HL-60/S4 treated with phorbol 12-myristate 13-acetate at 8.2 ng/mL for 4 days and 3 days (cell line): ENCODE data around the gene TFEC.
"Not testable (repeated sequence)": the region's sequence is repeated elsewhere in the genome, so short reads cannot be mapped to it uniquely, and the experiment has no call there.

Experiments used
- in situ Hi-C: fragments of 300-500 bp; cut with MboI; formaldehyde crosslinking; loops from 2 replicates; pipeline ENCODE4 v1.15.0; 2022; ENCODE audit warnings: low sequenced_read_pairs

TFEC gene, protein sequence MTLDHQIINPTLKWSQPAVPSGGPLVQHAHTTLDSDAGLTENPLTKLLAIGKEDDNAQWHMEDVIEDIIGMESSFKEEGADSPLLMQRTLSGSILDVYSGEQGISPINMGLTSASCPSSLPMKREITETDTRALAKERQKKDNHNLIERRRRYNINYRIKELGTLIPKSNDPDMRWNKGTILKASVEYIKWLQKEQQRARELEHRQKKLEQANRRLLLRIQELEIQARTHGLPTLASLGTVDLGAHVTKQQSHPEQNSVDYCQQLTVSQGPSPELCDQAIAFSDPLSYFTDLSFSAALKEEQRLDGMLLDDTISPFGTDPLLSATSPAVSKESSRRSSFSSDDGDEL

DNA sequence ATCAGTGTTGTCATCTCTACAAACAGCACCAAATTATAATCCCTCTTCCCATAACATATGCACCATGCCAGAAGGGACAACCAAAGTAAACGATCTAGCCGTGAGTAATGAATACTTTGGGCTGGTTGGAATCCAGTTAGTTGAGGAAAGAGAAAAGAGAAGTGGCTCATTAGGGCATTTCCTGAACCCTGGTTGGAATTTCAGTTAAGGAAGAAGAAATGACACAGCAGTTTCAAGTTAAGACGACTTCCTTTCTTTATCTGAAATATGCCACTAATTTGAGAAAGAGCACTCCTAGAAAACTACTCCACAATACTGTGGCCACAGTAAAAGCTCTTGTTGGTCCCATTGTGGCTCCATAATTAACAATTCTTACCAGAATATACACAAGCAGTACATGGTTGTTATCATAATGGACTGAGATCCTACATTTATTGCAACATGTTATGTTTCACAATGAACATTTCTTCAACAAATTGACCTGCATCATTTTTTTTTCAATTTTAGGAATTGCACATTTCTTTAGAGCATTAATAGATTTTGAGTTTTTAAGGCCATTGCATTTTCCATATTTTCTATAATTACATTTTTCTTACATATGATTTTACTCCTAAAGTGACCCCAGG is at the start of gene TFEC:
TFEC (minus strand) TSS at position 113 of the 626 bp plus-strand sequence. CDS start 46,322 bp downstream, outside the sequence.
- in situ Hi-C loops, result no loop called here

GRCh38 chr7:116075351-116076145 is 45.0 kb upstream of the TFEC start:
- in situ Hi-C loops, result no loop called here

GRCh38 chr7:116071629-116072028 is 41.1 kb upstream of the TFEC start:
- in situ Hi-C loops, result no loop called here

GRCh38 chr7:116064179-116064578 is 33.6 kb upstream of the TFEC start:
- in situ Hi-C loops, result no loop called here

GRCh38 chr7:116062666-116063065 is 32.1 kb upstream of the TFEC start:
- in situ Hi-C loops, result no loop called here

- in situ Hi-C loops, result no loop called here
Measured at GRCh38 chr7:116052006-116052405, 21.4 kb upstream of the TFEC start.

- in situ Hi-C loops, result not testable (repeated sequence)
Measured at GRCh38 chr7:116047261-116047660, 16.7 kb upstream of the TFEC start.

DNA sequence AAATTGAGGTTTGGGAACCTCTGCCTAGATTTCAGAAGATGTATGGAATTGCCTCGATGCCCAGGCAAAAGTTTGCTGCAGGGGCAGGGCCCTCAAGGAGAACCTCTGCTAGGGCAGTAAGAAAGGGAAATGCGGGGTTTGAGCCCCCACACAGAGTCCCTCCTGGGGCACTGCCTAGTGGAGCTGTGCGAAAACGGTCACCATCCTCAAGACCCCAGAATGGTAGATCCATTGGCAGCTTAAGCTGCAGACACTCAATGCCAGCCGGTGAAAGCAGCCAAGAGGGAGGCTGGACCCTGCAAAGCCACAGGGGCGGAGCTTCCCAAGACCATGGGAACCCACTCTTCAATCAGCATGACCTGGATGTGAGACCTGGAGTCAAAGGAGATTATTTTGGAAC is 15.0 kb upstream of the TFEC start:
- in situ Hi-C loops, result no loop called here

GRCh38 chr7:116041615-116042014 is 11.1 kb upstream of the TFEC start:
- in situ Hi-C loops, result no loop called here

GRCh38 chr7:116037401-116037800 is 6.8 kb upstream of the TFEC start:
- in situ Hi-C loops, result no loop called here

DNA sequence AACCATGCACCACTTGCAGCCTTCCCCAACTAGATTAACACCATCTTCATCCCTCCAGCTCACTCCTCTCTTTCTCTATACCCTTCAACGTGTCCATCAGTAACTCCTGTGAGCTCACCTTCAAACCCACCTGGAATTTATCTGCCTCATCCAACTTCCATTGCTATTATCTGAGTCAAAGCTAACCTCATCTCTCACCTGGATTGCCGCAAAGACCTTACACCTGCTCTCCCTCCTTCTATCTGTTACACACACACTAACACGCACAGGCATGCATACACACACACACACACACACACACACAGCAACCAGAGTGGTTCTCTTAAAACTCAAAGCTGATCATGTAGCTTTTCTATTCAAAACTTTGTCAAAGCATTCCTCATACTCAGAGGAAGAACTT is 3.8 kb upstream of the TFEC start:
- in situ Hi-C loops, result no loop called here

DNA sequence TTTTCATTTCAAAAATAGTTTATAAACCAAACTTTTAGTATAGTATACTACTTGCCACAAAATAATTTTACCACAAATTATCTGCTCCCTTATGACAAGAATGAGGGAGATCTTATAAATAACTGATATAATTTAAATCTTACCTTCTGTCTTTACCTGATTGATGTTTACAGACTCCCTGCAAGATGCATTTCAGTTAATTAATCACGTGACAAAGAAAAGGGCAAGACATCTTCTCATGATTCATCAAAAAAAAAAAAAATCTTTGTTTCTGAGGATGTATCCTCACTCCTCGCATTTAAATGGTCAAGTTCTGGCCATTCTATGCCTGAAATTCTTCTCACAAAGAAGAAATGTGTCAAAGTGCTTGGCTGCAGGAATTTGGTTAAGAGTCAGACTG is 2.3 kb upstream of the TFEC start:
- in situ Hi-C loops, result no loop called here

- in situ Hi-C loops, result no loop called here
Measured at GRCh38 chr7:116028787-116029186, 1.8 kb downstream of the TFEC start.

GRCh38 chr7:116027786-116028185 is 2.8 kb downstream of the TFEC start:
- in situ Hi-C loops, result no loop called here

DNA sequence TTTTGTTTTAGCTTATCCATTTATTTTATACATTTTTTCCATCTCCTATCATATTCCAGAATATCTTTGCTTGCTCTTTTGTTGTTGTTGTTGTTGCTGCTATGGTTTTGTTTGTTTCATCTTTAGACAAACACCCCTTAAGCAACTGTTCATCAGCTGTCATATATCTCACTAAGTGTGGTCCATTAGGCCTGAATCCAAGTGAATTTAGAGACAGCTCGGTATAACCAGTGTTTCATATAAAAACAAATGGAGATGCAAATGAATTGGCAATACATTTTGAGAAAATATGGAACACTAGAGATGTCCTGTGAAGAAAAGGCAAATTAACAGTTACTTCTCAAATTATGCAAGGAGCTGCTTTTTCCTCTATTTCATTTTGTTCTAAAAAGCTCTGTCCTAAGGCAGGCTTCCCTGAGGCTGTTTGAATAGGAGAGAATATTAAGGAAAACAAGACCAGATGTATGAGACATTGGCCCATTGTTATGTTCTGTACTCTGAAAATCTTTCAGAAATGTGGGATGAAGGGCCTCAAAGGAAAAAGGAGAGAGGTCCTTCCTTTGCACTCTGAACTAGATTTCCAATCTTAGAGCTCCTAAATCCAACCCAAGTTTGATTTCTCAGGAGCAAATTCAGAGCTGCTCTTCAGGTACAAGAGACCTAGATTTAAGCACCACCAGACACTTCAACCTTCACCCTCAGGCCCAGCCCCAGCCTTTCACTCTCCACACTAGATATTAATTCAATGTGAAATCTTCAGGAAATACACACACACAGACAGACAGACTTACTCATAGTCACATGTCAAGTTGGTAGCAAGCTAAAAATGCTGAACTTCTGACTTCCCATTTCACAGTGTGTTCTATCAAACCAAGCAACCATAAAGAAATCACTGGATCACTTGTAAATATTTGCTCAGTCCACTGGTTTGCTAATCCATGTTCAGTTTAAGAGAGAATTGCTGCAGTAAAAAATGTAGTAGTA is 5.4 kb downstream of the TFEC start:
- in situ Hi-C loops, result no loop called here

- in situ Hi-C loops, result no loop called here
Measured at GRCh38 chr7:116021237-116021636, 9.3 kb downstream of the TFEC start.

GRCh38 chr7:116018731-116019130 is 11.8 kb downstream of the TFEC start:
- in situ Hi-C loops, result no loop called here

DNA sequence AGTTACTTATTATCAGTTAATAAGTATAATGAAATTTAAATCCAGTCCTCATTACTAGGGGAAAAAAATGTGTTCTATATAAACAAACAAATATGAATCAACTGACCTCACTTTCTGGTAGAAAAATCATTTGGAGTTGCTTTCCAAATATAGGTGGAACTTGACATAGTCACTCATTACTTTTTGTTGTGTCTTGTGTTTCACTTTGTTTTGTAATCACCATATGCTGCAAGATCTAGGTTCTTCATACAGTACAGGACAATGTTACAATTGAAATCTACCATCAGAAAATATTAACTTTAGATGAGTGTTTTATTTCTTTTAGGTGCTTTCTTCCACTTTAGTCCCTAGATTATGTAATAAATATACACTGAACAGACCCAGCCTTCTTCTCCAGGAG is 16.9 kb downstream of the TFEC start:
- in situ Hi-C loops, result no loop called here

- in situ Hi-C loops, result no loop called here
Measured at GRCh38 chr7:116011584-116011983, 19.0 kb downstream of the TFEC start.

DNA sequence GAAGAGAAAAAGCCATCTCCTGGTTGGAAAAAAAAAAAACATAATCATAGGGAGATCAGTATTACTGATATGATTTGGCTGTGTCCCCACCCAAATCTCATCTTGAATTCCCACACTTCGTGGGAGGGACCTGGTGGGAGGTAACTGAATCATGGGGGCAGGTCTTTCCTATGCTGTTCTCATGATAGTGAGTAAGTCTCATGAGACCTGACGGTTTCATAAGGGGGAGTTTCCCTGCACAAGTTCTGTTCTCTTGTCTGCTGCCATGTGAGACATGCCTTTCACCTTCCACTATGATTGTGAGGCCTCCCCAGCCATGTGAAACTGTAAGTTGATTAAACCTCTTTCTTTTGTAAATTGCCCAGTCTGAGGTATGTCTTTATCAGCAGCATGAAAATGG is 25.8 kb downstream of the TFEC start:
- in situ Hi-C loops, result not testable (repeated sequence)

DNA sequence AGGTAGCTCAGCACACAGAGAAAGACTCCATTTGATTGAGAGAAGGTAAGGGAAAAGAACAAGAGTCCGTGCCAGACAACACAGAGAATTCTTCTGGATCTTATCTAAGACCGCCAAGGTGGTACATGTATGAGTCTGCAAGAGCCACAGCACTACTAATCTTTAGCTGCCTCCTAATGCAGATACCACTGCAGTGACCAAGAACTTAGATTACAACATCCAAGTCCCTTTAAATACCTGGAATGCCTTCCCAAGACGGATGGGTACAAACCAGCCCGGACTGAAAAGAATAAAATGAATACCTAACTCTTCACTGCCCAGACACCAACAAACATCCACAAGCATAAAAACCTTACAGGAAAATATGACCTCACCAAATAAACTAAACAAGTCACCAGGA is 33.3 kb downstream of the TFEC start:
- in situ Hi-C loops, result no loop called here
